ENCODE data around the gene NSUN6. TPM values are rescaled to one million over a fixed set of nuclear protein-coding genes. Genes with fewer than 3 reads are reported as not detected.

The NSUN6 gene
- total RNA-seq, 4 donors from 2014 or later = 2.4 to 3.8 (median 2.9) TPM

GRCh38 chr10:18675086-18675801 lies 23.9 kb upstream of the NSUN6 start:
- H3K4me1 ChIP-seq = no peaks in the 10 kb centered on the region
- H3K27ac ChIP-seq = no peak overlapping the region
- no peak overlapping the region for H3K4me3 ChIP-seq
- DNase-seq (no peak), ATAC-seq (no peak)
- H3K9me3 ChIP-seq = no peaks in the 10 kb centered on the region
- intact Hi-C loops (cut with DNase I; ENCODE audit: low total_unique reads) = no loop called here
- in situ Hi-C loops (cut with MboI; ENCODE audit: low sequenced_read_pairs in 4 of 4) = no loop called here
- TF ChIP-seq POLR2A (IDR thresholded peaks at IDR 0.05) = no peak
- TF ChIP-seq, protein P1, sequence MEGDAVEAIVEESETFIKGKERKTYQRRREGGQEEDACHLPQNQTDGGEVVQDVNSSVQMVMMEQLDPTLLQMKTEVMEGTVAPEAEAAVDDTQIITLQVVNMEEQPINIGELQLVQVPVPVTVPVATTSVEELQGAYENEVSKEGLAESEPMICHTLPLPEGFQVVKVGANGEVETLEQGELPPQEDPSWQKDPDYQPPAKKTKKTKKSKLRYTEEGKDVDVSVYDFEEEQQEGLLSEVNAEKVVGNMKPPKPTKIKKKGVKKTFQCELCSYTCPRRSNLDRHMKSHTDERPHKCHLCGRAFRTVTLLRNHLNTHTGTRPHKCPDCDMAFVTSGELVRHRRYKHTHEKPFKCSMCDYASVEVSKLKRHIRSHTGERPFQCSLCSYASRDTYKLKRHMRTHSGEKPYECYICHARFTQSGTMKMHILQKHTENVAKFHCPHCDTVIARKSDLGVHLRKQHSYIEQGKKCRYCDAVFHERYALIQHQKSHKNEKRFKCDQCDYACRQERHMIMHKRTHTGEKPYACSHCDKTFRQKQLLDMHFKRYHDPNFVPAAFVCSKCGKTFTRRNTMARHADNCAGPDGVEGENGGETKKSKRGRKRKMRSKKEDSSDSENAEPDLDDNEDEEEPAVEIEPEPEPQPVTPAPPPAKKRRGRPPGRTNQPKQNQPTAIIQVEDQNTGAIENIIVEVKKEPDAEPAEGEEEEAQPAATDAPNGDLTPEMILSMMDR (IDR thresholded peaks at IDR 0.05 in 4 of 5, conservative IDR thresholded peaks at IDR 0.05 in 1 of 5) = no peak
- peaks cover 0 to 50% of the 10 kb centered on the region in 2 donors for H3K36me3 ChIP-seq
- no peaks in the 10 kb centered on the region for H3K27me3 ChIP-seq

GRCh38 chr10:18668026-18668425 lies 16.6 kb upstream of the NSUN6 start:
- ATAC-seq (no peak), DNase-seq (no peak)
- in situ Hi-C loops (cut with MboI; ENCODE audit: low sequenced_read_pairs in 4 of 4) (loop anchor here in 2 of 4 donors (25.0 kb wide), 2 partner anchors 1144 to 1856 kb away; partner anchors contain the start of genes PLXDC2 (in 1 of the 2) and RSU1 (in 1 of the 2)), intact Hi-C loops (cut with DNase I; ENCODE audit: low total_unique reads) (no loop called here)
- Histone ChIP-seq H3K4me3 (no peak overlapping the region), H3K4me1 (peaks cover 0 to 6% of the 10 kb centered on the region in 2 donors), H3K9me3 (no peaks in the 10 kb centered on the region), H3K27ac (no peak overlapping the region), H3K36me3 (peaks cover 0 to 37% of the 10 kb centered on the region in 2 donors), H3K27me3 (no peaks in the 10 kb centered on the region)
- no peak for TF ChIP-seq POLR2A (IDR thresholded peaks at IDR 0.05)
- TF ChIP-seq, protein P1 (IDR thresholded peaks at IDR 0.05 in 4 of 5, conservative IDR thresholded peaks at IDR 0.05 in 1 of 5) = no peak

- TF ChIP-seq, protein P1 (IDR thresholded peaks at IDR 0.05 in 4 of 5, conservative IDR thresholded peaks at IDR 0.05 in 1 of 5) = no peak
- TF ChIP-seq POLR2A (IDR thresholded peaks at IDR 0.05) = no peak
- ATAC-seq = no peak
- H3K27ac ChIP-seq = no peak overlapping the region
- H3K4me3 ChIP-seq = no peak overlapping the region
- intact Hi-C loops (cut with DNase I; ENCODE audit: low total_unique reads) (no loop called here), in situ Hi-C loops (cut with MboI; ENCODE audit: low sequenced_read_pairs in 4 of 4) (loop anchor here in 2 of 4 donors (25.0 kb wide), 2 partner anchors 1145 to 1855 kb away; partner anchors contain the start of genes PLXDC2 (in 1 of the 2) and RSU1 (in 1 of the 2))
- no peaks in the 10 kb centered on the region for H3K27me3 ChIP-seq
- peaks cover 0 to 33% of the 10 kb centered on the region in 2 donors for H3K36me3 ChIP-seq
- H3K4me1 ChIP-seq = peaks cover 0 to 12% of the 10 kb centered on the region in 2 donors
- no peaks in the 10 kb centered on the region for H3K9me3 ChIP-seq
- DNase-seq = no peak
These were observed 15.4 kb upstream of the NSUN6 start for GRCh38 chr10:18666810-18667209.

DNA sequence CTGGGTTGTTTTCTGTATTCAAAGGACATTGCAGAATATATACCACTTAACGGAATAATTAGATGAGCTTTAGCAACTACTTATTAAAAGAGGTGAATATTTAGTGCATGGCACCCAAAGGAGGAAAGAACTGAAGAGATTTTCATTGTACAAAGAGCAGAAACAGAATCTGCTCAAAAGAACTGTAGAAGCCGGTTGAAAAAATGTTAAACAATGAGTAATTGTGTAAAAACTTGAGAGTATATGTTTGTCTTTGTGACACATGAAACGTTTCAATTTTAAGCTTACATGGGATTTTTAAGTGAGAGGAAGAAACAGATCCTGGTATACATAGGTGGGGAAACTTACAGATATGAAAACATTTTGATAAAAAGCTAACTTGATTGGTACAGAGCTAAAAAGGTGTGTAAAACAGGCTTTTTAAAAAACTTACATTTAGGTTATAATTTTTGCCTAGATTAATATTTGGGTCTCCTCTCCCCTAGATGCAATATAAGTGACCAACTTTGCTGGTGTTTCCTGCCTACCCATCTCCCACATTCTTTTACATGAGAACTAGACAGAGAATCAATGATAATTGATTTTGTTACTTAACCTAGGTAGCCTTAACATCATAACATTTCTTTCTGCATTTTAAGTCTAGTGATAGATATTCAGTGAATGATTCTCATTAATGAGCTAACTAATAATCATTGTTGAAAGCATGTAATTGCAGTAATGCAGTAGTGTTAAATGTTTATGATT lies 14.6 kb upstream of the NSUN6 start:
- Histone ChIP-seq H3K27me3 (no peaks in the 10 kb centered on the region), H3K36me3 (peaks cover 0 to 28% of the 10 kb centered on the region in 2 donors), H3K4me1 (peaks cover 7 to 20% of the 10 kb centered on the region in 2 donors), H3K9me3 (no peaks in the 10 kb centered on the region), H3K27ac (no peak overlapping the region), H3K4me3 (no peak overlapping the region)
- intact Hi-C loops (cut with DNase I; ENCODE audit: low total_unique reads) = no loop called here
- in situ Hi-C loops (cut with MboI; ENCODE audit: low sequenced_read_pairs in 4 of 4) = loop anchor here in 2 of 4 donors (25.0 kb wide), 2 partner anchors 1146 to 1854 kb away; partner anchors contain the start of genes PLXDC2 (in 1 of the 2) and RSU1 (in 1 of the 2)
- TF ChIP-seq, protein P1 (IDR thresholded peaks at IDR 0.05 in 4 of 5, conservative IDR thresholded peaks at IDR 0.05 in 1 of 5) = no peak
- TF ChIP-seq POLR2A (IDR thresholded peaks at IDR 0.05) = no peak
- ATAC-seq (no peak), DNase-seq (no peak)
